Fibroblast of villous mesenchyme (primary cell): ENCODE data around the gene C1QBP. TPM values are rescaled to one million over a fixed set of nuclear protein-coding genes. Genes with fewer than 3 reads are reported as not detected.

Experiments used
- total RNA-seq: library from RNA; depleted of rRNA; stranded (reverse); fragments of >200 nt; gene quantifications from 2 replicates; pipeline ENCODE4 v1.2.3, GENCODE V29; 2012

C1QBP gene
- total RNA-seq, 1 donor, result 233 TPM

Other genes with a start within 250 kb of the C1QBP start
- 10.3 and 11.7 TPM in 2 replicates for gene ZNF594, start 247.3 kb downstream of the C1QBP start, total RNA-seq
- gene SCIMP, start 204.3 kb downstream of the C1QBP start, total RNA-seq, result not detected in 2 replicates
- 37.4 and 50.5 TPM in 2 replicates for gene RABEP1, start 156.9 kb downstream of the C1QBP start, total RNA-seq
- 96.3 and 106 TPM in 2 replicates for gene NUP88, start 19.5 kb downstream of the C1QBP start, total RNA-seq
- gene RPAIN, start 19.0 kb downstream of the C1QBP start, total RNA-seq, result 35.0 and 39.6 TPM in 2 replicates
- 14.2 and 14.8 TPM in 2 replicates for gene DHX33, start 29.8 kb upstream of the C1QBP start, total RNA-seq
- gene DERL2, start 47.0 kb upstream of the C1QBP start, total RNA-seq, result 29.0 and 45.3 TPM in 2 replicates
- 10.3 and 18.6 TPM in 2 replicates for gene MIS12, start 47.4 kb upstream of the C1QBP start, total RNA-seq
- gene NLRP1, start 145.4 kb upstream of the C1QBP start, total RNA-seq, result 33.2 and 45.1 TPM in 2 replicates